ENCODE results near the gene MAGEA8. TPM values are rescaled to one million over a fixed set of nuclear protein-coding genes. Genes with fewer than 3 reads are reported as not detected.
"Not testable (repeated sequence)": the region's sequence is repeated elsewhere in the genome, so short reads cannot be mapped to it uniquely, and the experiment has no call there.

The MAGEA8 gene
- not detected for total RNA-seq

GRCh38 chrX:149881081-149881711 lies at the start of gene MAGEA8:
TSS of gene MAGEA8 (plus strand) at chrX:149881183. CDS start at chrX:149884273, 3,090 bp downstream.
- H3K27ac ChIP-seq: no peak within 1 kb of the TSS
- intact Hi-C loops (cut with DNase I): no loop called here
- TF ChIP-seq POLR2A (IDR thresholded peaks at IDR 0.05): no peak
- no peak for TF ChIP-seq CTCF (IDR thresholded peaks at IDR 0.05)
- H3K4me3 ChIP-seq: no peak within 1 kb of the TSS
- no peak for DNase-seq
- no peaks in the 10 kb centered on the region for H3K4me1 ChIP-seq
- H3K27me3 ChIP-seq: no peaks in the 10 kb centered on the region
- no peaks in the 10 kb centered on the region for H3K36me3 ChIP-seq (replicated peaks in 1 of 2; ENCODE audit: insufficient read depth in 1 of 2, low read depth in 2 of 2)
- H3K9me3 ChIP-seq: no peaks in the 10 kb centered on the region
- 87 to 89% methylated on average over 12 to 14 of the region's 33 CpGs for WGBS, 2 donors
- no peak for ATAC-seq

- ATAC-seq (no peak), DNase-seq (no peak)
- TF ChIP-seq POLR2A (IDR thresholded peaks at IDR 0.05) (no peak), CTCF (IDR thresholded peaks at IDR 0.05) (no peak)
- no peak overlapping the region for H3K27ac ChIP-seq
- no peaks in the 10 kb centered on the region for H3K27me3 ChIP-seq
- no peaks in the 10 kb centered on the region for H3K4me1 ChIP-seq
- intact Hi-C loops (cut with DNase I): no loop called here
- no peaks in the 10 kb centered on the region for H3K9me3 ChIP-seq
- no peak overlapping the region for H3K4me3 ChIP-seq
- no peaks in the 10 kb centered on the region for H3K36me3 ChIP-seq (replicated peaks in 1 of 2; ENCODE audit: insufficient read depth in 1 of 2, low read depth in 2 of 2)
- WGBS, 2 donors: 67 to 81% methylated on average over 2 of the region's 2 CpGs
Observed at GRCh38 chrX:149831473-149831872, 49.5 kb upstream of the MAGEA8 start.

GRCh38 chrX:149836728-149837127 lies 44.3 kb upstream of the MAGEA8 start:
- H3K27ac ChIP-seq; H3K36me3 ChIP-seq (replicated peaks in 1 of 2; ENCODE audit: insufficient read depth in 1 of 2, low read depth in 2 of 2); DNase-seq; H3K9me3 ChIP-seq; H3K4me1 ChIP-seq; ATAC-seq; H3K4me3 ChIP-seq; H3K27me3 ChIP-seq; intact Hi-C loops (cut with DNase I): not testable (repeated sequence)
- WGBS, 2 donors: 63 to 68% methylated on average over 5 of the region's 5 CpGs

- Histone ChIP-seq H3K4me1 (no peaks in the 10 kb centered on the region), H3K27ac (no peak overlapping the region), H3K4me3 (no peak overlapping the region), H3K9me3 (no peaks in the 10 kb centered on the region), H3K36me3 (replicated peaks in 1 of 2; ENCODE audit: insufficient read depth in 1 of 2, low read depth in 2 of 2) (no peaks in the 10 kb centered on the region), H3K27me3 (no peaks in the 10 kb centered on the region)
- ATAC-seq (no peak), DNase-seq (no peak)
- intact Hi-C loops (cut with DNase I): no loop called here
- TF ChIP-seq POLR2A (IDR thresholded peaks at IDR 0.05) (no peak), CTCF (IDR thresholded peaks at IDR 0.05) (no peak)
Observed at GRCh38 chrX:149837167-149837566, 43.8 kb upstream of the MAGEA8 start.

GRCh38 chrX:149837639-149838038 lies 43.3 kb upstream of the MAGEA8 start:
- H3K27ac ChIP-seq: no peak overlapping the region
- H3K4me1 ChIP-seq: no peaks in the 10 kb centered on the region
- intact Hi-C loops (cut with DNase I): no loop called here
- no peak for DNase-seq
- TF ChIP-seq CTCF (IDR thresholded peaks at IDR 0.05): no peak
- TF ChIP-seq POLR2A (IDR thresholded peaks at IDR 0.05): no peak
- ATAC-seq: no peak
- H3K9me3 ChIP-seq: no peaks in the 10 kb centered on the region
- no peaks in the 10 kb centered on the region for H3K36me3 ChIP-seq (replicated peaks in 1 of 2; ENCODE audit: insufficient read depth in 1 of 2, low read depth in 2 of 2)
- no peak overlapping the region for H3K4me3 ChIP-seq
- H3K27me3 ChIP-seq: no peaks in the 10 kb centered on the region

Measured in body of pancreas (tissue), 4 donors.